Fibroblast of skin of abdomen (primary cell): Measurements from ENCODE around the gene LRRC4C.
A peak's percentile ranks its signal among the peaks of the same experiment; 100 is the strongest.

ENCODE experiments used
- DNase-seq: peaks from one replicate; pipeline ENCODE4 v3.0.0-alpha.2; 2013

The LRRC4C gene

DNA sequence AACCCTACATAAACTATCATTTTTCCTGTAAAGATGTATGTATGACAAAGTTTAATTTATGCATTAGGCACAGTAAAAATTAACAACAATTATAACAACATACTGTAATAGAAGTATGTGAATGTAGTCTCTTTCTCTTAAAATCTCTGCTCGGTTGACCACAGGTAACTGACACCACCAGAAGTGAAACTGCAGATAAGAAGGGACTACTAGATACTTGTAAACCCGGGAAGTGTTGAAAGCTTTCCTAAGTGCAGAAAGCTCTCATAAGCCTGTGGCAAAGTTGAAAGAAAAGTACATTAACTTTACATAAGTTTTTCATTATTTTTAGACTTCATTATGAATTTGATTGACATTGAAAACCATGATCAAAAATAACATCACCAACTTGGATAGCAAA lies 1173.3 kb downstream of the LRRC4C start:
- no peak for DNase-seq

DNA sequence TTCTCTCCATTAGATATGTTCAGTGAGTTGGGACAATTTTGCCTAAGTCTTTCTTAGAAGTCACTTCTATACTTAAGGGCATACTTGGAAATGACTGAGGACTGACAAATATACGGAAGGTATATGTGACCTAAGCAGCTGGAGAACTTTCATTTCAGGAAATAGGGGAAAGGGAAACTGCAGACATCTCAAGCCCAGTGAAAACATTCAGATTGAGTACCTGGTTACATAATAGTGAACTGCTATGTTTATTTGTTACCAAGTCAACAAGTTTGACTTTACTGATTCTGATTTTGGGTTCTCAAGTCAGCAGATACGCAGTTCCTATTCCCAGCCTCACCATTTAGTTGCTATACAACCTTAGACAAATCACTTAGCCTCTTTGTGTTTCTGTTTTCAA lies 1173.9 kb downstream of the LRRC4C start:
- no peak for DNase-seq

DNA sequence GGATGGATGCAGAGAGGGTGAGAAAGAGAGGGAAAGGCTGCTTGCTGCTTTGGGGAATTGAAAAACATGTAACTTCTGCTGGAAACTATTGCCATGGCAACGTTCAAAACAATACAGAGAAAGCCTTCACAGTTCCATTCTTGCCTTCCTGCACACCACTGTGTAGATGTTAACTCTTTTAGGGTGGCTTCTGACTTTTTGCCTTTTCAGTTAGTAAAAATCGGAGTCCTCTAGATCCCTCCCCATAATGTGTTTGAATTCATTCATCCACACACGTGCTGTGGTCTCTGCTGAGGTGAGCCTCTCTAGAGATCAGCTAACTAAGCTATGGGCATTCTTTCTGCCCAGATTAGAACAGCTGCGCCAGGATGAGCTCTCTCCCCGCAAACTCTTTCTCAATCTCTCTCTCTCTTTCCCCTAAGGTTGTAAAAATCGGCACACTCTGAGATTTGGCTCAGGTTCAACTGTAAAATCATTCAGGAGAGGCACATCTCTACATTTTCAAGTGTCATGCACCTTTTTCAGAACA lies 1178.3 kb downstream of the LRRC4C start:
- no peak for DNase-seq

DNA sequence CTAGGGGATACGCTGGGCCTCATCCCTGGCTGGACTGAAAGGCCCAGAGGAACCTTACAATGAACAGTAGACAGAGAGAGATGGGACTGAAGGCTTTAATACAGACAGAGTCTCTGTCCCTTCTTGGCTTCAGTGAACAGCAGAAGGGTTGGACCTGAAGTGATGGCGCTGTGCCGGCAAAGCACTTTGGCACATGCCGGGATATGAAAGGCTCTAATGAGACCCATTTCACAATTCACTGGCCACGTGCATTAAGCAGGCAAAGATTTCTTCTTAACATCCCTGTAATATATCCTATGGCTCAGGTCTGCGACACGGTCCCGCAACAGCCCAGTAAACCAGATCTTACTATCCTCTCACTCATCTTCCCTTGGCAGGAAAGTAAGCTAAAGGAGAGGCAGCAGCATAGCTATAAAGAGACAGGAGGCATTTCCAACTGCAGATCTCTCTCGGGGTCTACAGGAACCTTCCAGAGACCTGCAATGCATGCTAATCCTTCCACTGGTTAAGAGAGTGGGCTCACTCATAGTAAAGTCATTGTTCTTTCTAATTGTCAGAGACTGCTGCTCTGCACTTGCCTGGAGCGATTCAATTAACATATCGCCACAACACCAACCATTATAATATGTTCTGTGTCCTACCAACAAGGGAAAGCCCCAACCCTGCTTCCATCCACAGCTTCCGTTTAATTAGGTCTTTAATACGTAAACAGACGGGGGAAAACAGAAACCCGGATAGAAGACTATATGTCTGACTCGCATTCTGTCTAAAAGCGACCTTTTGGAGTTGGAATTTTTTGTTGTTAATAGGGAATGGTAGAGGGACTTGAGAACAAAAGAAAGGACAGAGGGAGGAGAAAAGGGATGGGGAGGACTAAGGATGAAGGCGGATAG lies 1179.0 kb downstream of the LRRC4C start:
- no peak for DNase-seq

DNA sequence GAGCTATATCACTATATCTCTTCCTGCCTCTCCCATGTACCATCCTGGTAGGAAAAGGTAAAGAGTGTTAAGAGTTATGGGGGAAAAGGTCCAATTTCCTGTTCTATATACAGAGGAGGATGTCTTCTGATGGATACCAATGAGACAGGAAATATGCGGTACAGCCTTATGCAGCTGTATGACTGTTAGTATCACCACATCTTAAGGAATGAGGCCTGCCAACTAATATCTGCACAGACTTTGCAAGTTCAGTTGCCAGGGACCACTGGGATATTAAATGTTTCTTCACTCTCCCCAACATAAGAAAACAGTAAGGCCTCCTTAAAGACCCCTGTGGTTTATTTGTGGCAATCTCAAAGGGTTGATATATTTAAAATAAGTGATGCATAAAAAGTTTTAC lies 1182.5 kb downstream of the LRRC4C start:
- no peak for DNase-seq

DNA sequence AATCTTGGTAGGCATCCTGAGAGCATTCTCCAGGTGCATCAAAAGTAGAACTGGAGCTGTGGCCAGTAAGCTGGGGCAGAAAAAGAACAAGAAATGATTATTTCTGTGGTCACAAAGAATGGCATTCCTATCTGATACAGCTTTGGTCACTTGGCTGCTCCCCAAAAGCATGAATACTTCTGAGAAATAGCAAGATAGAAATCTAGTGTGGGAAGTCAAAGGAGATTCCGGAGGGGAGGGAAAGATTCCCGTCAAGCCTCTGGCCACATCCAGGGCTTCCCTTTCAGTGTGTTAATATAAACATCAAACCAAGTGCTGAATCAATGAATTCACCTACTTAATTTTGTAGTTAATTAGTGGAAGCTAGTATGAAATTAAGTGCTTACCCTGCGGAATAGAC lies 1185.4 kb downstream of the LRRC4C start:
- peak; percentile 78 for DNase-seq

DNA sequence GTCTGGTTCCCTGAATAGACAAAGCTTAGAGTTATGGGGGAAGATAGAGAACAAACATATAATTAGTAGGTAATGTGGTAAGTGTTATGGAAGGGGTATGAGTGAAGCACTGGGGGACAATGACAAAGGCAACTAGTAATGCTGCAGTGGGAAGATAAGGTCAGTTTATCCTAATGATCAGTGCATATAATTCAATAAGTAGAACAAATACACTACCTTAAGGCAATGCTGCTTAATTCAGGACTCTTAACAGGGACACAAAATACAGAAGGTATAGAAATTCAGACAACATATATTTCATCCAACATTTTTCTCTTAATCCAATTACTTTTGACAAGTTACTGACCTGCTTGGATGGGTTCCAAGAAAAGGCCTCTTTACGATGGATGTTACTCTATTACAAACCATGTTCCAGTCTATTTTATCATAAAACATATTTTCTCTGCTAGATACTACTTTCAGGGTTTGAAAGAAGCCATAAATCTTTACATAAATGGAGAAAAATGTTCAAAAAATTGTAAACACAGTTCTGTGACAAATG lies 1186.2 kb downstream of the LRRC4C start:
- DNase-seq, result no peak

DNA sequence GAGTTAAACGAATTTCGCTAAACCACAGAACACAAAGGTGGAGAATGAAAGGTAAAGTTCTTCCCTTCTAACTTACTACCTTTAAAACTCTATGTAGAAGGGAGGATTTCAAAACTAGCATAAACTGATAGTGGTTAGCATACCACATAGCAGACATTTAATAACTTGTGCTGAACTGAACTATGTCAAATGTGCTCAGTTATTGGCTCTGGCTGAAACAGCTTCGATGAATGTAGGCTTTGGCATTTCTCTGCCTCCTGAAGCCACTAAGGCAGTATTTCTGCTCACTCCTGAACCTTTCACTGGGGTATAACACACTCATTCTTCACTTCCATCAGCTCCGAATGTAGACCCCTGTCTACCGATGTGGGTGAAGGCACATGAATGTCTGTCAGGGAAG lies 1188.1 kb downstream of the LRRC4C start:
- DNase-seq, result no peak

DNA sequence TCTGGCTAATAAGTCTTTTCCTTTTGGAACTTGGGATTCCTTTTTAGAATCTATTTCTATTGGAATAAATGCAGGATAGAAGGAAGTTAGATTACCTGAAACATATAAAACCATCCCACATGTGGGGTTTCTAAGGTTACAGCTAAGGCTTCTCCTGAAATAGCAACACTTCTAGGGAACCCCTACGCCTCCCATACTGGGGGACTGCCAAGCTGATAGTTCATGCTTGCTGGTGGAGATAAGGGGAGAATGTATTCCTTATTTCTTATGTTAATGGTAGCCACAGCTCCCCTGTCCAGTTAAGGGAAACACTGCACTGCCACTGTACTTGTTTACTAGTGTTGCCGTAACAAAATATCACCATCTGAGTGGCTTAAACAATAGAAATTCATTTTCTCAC lies 1189.6 kb downstream of the LRRC4C start:
- no peak for DNase-seq

DNA sequence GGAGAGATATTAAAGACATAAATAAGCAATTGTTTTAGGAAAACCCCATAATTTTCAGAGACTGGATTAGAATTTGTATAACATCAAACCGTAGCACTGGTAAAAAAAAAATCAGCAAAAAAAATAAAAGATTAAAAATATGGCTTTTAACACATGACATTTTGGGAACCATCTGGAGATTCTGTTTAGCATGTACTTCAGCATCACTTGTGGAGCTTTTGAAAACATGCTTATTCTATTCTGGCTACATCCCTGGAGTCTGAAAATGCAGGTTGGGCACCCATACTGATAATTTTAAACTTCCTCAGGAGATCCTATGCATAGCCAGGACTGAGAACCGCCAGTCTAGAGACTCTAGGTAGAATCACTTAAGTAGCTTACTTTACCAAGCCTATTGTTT lies 1190.9 kb downstream of the LRRC4C start:
- DNase-seq, result no peak

DNA sequence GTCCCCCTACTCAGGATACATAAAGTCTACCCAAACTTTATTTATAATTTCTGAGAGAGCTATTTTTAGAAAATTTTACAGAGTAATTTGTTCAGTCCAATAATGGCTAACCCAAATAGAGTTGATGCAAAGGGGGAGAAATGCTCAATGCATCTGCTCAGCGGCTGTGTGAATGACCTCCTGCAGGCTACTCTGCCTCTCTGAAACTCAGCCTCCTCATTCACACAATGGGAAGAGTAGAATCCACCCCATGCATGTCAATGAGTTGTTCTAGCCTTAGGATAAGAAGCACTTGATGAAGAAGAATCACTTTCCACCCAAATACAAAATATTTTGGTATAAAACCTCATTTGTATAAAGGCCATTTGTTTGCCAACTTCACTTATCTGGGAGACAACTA lies 1204.0 kb downstream of the LRRC4C start:
- DNase-seq, result no peak

DNA sequence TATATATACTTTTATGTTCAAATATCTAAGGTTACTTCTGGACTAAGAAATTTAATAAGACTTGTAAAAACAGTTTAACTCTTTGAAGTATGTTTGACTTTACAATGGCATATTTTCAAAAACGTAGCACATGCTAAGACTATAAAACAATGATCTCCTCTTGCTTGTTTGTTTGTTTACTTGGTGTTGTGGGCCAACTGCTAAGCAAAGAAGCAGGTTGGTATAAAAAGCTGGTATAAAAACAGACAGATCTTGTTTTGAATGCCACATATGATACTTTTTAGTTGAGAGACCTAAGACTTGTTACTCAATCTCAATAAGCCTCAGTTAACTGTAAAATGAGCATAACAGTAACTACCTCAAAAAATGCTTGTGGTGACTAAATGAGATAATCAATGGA lies 1206.3 kb downstream of the LRRC4C start:
- DNase-seq, result no peak

DNA sequence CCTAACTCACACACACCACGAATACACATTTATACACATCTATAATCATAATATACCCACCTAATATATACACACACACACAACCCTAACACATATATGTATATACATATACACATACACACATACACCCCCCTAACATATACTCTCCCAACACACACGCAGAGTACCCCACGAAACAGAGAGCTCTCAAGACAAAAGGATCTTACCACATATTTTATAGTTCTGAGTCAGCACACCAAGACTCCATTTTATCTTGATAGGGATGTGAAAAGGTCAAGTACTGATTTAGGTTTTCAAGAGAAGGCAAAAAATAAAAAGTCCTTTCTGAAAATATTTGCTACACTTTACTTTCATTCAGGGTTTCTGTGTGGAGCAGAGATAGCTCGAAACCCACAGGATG lies 1207.2 kb downstream of the LRRC4C start:
- DNase-seq, result no peak

DNA sequence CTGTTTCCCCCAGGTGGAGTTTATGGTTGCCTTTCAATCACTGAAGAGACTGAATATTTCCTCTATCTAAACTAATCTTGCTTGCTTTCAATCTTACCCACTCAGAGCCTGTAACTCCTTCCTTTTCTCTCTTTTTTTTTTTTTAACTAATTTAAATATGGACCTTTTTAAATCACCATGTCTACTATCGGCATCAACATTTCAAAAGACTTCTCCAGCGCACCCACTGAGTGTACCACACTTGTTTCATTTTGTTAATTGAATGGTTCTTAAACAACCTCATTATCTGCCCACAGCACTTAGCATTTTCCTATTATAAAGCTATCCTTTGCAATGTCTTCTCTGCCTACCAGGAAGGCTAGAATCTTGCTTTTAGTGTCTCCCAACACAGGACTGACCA lies 1212.5 kb downstream of the LRRC4C start:
- no peak for DNase-seq

DNA sequence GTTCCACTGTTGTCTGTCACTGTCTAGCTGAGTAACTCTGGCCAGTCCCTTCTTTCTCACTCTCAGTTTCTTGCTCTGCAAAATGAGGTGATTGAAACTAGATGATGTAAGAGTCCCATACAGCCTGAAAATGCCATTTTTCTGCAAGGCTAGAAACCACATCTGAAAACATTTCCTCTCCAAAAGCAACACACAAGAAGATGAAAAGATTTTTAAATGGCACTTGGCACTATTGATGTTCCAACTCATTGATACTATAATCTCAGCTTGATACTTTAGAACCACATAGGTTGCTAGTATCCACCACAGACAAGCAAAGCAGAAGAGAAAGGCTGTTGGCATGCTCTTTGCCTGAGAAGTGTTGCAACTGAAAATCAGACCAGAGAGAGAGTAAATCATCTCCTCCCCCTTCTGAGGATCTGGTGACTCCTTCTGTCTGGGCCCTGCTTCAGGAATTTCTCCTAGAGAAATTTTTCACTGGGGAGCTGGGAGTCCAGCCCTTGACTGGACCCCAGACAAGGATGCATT lies 1217.9 kb downstream of the LRRC4C start:
- peak; percentile 68 for DNase-seq

DNA sequence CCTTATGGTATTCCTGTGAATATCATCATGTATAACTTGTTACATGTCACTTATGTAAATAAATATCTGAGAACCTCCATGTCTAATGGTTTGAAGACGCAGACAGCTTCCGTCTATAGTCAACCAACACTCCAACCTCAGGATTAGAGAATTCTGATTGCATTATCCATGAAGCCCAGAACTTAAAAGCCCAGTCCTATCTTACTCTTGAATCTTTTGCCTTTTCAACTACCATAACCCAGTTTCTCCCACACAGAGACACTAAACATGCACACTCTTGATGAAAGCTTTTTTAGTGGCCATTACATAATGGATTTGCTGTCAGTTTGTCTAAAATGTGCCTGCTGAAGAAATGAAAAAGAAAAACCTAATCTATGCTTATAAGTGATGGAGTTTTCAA lies 1219.2 kb downstream of the LRRC4C start:
- no peak for DNase-seq

DNA sequence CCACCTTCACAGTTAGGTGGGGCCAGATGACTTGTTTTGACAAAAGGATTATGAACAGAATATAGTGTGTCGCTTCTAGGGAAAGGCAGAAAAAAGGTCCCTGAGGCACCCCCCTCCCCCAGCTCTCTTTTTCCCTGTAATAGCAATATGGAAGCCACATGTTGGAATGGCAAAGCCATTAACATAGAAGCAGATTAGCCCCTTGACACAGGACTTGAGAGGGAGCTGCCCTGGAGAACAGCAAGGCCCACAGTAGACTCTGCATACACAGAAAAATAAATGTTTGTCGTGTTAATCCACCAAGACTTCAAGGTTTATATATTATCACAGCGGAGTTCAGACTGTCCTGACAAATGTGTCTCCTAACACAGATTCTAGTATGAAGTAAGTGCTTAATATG lies 1222.9 kb downstream of the LRRC4C start:
- DNase-seq, result no peak

DNA sequence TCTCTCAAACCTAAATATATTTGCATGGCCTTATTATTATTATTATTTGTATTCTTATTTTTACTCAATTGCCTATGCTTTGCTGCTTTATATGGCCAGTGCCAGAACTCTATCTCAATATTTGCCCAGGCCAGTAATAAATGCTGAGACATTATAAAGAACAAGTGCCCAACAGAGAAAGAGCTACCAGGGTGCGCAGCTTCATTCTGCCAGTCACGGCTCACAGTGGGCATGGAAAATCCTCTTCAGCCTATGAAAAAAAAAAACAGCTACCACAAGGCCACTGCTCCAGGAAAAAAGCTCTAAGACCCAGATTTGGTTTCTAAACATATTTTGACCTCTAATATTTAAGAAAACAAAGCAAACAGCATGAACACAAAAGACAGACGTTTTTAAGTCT lies 1223.6 kb downstream of the LRRC4C start:
- DNase-seq, result no peak

DNA sequence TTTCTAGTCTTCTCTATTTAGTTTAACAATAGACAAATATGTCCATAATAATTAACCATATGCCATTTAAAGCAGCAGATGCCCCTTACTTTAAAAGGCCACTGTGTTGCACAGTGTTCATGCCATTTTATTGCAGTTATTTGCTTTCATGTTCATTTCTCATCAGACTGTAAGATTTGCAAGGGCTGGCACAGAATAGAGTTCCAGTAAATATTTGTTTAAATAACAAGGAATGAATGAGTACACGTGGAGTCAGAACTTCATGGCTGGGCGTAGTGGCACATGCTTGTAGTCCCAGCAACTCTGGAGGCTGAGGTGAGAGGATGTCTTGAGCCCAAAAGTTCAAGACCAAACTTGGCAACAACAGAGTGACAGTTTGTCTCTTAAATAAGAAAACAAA lies 1228.6 kb downstream of the LRRC4C start:
- no peak for DNase-seq

DNA sequence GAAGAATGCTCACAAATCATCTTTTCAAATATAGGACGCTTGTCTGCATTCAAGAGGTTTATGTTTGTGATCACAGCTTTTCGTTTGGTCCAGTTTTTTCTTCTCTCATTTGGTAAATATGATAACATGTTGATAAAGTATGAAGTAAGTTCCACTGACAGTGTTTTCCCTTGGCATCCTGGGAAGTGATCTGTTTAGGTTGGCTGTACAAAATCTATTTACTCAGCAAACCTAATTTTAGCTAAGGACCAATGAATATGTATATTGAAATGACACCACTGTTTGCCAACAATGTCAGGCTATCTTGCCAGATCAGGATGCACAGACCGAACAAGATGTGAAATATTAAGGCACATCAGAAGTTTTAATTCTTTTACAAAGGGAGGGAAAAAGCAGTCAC lies 1230.8 kb downstream of the LRRC4C start:
- DNase-seq, result no peak

DNA sequence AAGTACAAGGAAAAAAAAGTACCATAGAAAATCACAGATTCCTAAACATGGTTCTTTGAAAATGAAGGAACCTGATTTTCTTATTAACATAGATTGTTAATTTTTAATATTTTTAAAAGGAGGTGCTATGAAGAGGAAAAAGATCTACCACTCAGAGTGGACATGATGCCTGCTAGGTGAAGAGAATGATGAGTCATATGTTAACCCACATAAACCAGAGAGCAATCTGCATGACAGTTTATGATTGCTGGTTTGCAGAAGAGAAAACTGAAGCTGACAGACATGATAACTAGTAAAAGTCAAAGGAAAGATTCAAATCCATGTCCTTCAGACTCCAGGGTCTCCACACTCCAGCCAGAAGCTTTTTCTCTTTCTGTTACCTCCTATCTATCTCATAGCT lies 1231.7 kb downstream of the LRRC4C start:
- no peak for DNase-seq

DNA sequence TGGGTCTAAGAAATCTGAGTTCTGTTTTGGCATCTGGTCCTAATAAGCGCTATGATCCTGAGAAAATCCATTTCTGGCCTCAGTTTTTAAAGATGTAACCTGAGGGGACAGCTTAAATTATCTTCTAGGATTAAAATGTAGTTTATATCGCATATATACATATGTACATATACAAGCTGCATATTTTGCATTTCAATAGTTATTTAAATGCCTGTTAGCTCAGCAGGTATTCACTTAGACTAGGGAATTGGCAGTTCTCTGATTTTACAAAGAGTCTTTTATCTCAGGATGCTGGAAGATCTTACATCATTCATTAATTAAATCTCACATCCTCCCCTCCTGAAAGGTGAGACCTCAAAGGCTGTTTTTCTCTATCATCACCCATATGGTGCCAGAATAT lies 1232.8 kb downstream of the LRRC4C start:
- no peak for DNase-seq

DNA sequence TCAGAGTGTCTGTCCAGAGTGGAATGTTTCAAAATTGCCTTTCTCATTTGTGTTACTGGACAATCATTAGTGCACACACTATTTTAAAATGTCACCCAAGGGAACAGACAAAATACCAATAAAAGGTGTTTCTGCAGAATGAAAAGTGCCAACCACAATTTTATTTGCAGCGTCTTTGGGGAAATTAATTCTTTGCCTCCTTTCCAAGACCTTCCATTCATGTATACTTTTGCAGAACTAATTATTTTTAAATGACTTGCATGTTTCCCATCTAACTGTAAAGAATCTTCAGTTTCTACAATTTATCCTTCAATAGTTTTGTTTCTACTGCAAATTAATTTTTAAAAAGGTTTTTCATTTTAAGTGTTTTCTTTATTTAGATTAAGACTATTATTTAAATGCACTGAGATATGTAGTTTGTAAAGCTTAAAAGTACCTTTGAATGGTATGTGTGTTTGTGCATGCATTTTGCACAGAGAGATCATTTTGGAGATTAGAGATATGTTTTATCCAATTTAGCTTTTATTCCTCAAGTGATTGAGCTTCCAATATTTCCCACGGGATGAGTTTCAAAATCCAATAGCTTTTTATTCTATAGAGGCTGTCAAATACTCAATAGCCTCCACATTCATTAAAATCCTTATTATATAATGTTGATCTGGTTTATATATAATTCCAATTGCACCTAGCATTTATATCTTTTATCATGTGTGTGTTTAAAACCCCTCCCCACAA lies 1235.7 kb downstream of the LRRC4C start:
- no peak for DNase-seq
